HG03135 (cell line): Measurements from ENCODE around the gene FBL.
A peak's percentile ranks its signal among the peaks of the same experiment; 100 is the strongest.
"Not testable (repeated sequence)": the region's sequence is repeated elsewhere in the genome, so short reads cannot be mapped to it uniquely, and the experiment has no call there.

Experiments used
- ATAC-seq: cut with Tn5 transposase; IDR thresholded peaks from one replicate; pipeline ENCODE4 v1.9.1; 2021; ENCODE audit warnings: mild to moderate bottlenecking, moderate library complexity; ENCODE audit not compliant: unreplicated experiment

Gene FBL

DNA sequence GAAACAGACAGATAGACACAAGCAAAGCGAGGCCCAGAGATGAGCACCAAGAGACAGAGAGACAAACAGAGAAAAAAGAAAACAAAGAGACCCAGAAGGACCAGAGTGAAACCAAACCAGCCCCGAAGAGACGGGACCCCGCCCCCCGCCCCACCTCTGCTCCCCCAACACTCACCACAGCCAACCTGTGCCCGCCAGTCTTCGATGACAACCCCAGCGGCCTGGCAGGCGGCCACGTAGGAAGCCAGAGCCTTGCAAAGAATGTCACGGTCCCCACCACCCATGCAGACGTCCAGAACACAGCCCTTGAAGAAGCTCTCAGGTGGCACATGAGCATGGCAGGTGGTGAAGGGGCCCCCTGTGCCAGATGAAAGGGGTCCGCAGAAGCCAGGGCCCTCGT lies 31.3 kb upstream of the FBL start:
- ATAC-seq, result not testable (repeated sequence)

DNA sequence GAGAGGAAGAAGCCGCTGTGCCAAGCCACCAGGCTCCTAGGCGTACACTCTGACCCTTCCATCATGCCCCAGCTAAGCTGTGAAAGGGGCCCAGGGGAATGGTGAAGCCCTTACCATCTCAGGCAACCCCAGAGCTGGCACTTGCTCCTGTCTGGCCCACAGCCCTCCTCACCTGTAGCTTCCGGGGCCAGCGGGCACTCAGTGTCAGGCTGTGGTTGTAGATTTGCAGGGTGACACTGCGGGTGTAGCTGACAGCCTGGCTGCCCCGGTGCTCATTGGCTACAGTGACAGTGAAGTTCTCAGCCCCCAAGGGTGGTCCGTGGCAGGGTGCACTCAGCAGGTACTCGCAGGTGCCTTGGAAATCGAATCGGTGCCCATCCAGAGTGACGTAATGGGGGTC lies 30.3 kb upstream of the FBL start:
- ATAC-seq, result not testable (repeated sequence)

GRCh38 chr19:39875401-39875864 lies 29.3 kb upstream of the FBL start:
- ATAC-seq, result not testable (repeated sequence)

DNA sequence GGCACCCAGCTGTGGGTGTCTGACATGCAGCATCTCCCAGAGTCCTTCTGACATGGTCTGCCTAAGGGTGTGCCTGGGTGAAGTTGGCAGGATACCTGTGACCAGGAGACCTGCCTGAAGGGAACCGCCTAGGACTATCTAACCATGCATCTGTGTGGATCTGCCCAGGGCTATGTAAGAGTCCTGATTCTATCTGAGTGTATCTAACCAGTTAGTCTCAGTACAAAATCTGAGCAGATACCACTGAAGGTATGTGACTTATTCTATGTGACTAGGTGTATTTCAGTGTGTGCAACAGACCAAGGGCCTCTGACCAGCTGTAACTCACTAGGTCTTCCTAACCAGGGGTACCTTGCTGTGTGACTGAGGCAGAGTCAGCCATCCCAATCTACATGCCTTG lies 28.2 kb upstream of the FBL start:
- no peak for ATAC-seq

GRCh38 chr19:39873385-39873784 lies 27.2 kb upstream of the FBL start:
- ATAC-seq, result no peak

DNA sequence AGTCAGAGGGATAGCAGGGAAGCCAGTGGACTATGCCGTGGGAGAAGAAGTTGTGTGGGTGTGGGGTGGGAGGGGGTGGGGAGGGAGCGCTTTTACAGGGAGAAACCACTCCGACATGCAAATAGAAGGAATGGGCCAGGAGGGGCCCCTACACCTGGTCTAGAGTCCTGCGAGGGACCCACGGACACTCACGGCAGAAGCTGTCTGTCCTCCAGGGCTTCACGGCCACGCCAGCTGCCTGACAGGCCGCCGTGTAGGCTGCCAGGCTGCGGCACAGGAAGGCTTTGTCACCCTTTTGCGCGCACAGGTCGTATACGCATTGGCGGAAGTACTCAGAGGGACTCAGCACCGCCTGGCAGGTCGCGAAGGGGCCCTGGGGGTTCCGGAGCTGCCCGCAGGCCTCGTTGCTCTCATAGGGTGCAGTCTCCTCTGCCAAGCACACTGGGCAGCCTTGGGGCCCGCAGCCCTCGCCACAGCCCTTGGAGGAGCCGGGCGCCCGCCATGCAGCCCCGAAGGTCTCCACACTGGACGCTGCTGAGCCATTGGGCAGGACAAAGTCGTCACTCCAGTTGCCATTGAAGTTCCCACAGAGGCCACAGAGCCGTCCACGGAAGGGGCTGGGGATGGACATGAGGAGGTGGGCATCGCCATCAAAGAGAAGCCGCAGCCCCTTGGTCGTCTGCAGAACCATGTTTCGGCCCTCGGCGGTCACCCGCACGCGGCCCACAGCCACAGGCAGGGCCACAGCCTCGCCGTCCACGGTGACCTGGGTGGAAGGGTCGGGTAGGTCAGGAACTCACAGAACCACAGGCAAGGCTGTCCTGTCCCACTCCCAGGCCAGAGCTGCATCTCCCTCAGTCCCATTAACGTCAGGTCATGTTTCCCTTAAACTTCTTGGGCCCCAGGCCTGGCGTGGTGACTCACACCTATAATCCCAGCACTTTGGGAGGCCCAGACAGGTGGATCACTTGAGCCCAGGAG lies 26.0 kb upstream of the FBL start:
- no peak for ATAC-seq

- ATAC-seq, result no peak
Observed at GRCh38 chr19:39871362-39871761, 25.2 kb upstream of the FBL start.

- ATAC-seq, result no peak
Observed at GRCh38 chr19:39870171-39870971, 24.2 kb upstream of the FBL start.

GRCh38 chr19:39867952-39868351 lies 21.8 kb upstream of the FBL start:
- ATAC-seq, result no peak

- no peak for ATAC-seq
Observed at GRCh38 chr19:39867133-39867532, 21.0 kb upstream of the FBL start.

DNA sequence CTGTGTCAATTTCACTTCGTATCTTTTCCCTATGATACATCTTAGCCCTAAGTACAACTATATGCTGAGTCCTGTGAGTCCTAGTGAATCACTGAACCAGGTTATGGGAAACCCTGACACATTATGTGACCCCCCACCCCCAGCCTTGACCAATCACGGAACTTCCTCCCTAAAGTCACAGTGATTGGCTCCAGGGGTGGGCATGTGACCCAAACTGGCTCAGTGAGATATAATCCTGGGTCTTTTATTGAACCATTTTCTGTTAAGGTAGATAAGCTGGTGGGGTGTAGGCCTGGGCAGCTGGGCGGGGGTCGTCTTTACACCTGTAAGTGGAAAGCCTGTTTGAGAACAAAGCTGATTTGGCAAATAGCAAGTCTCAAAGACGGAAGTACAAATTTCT lies 19.8 kb upstream of the FBL start:
- ATAC-seq, result no peak

GRCh38 chr19:39865186-39865585 lies 19.0 kb upstream of the FBL start:
- ATAC-seq, result no peak

- no peak for ATAC-seq
Observed at GRCh38 chr19:39864118-39864517, 17.9 kb upstream of the FBL start.

- no peak for ATAC-seq
Observed at GRCh38 chr19:39858541-39858940, 12.4 kb upstream of the FBL start.

GRCh38 chr19:39852882-39853281 lies 6.7 kb upstream of the FBL start:
- ATAC-seq, result no peak

DNA sequence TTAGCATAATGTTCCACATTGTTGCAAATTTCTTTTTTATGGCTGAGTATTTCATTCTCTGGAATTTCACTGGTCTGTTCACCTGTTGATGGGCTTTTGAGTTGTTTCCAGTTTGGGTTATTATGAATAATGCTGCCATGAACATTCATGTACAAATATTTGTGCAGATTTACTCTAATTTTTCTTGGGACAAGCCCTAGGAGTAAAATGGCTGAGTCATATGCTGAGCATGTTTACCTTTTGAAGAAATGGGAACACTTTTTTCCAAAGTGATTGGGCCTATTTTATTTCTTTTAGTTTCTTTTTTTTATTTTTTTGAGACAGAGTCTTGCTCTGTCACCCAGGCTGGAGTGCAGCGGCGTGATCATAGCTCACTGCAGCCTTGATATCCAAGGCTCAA lies 4.7 kb upstream of the FBL start:
- ATAC-seq, result no peak

DNA sequence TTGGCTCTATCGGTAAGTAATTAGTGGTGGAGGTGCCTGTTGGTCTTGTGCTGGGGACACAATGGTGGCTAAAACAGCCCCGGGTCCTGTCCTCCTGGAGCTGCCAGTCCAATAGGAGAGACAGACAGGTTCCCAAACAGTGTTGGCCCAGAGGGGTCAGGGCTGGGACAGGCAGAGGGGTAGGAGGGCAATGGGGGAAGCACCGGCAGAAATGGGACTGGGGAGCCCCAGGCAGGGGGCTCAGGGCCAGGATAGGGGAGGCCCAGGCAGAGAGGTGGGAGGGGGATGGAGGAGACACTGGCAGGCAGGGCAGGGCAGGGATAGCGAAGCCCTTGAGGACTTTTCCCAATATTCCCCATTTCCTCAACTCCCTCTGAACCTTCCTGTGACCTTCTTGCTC lies 2.2 kb upstream of the FBL start:
- no peak for ATAC-seq

- no peak for ATAC-seq
Observed at GRCh38 chr19:39847525-39847924, 1.3 kb upstream of the FBL start.

- peak; percentile 10 for ATAC-seq
Observed at GRCh38 chr19:39846678-39847486, 703 bp upstream of the FBL start.

GRCh38 chr19:39845584-39845932 lies 621 bp downstream of the FBL start:
- peak; percentile 3 for ATAC-seq

- no peak for ATAC-seq
Observed at GRCh38 chr19:39845172-39845571, 1.0 kb downstream of the FBL start.
